Measurements from ENCODE around the gene SLC49A3.

SLC49A3 gene

DNA sequence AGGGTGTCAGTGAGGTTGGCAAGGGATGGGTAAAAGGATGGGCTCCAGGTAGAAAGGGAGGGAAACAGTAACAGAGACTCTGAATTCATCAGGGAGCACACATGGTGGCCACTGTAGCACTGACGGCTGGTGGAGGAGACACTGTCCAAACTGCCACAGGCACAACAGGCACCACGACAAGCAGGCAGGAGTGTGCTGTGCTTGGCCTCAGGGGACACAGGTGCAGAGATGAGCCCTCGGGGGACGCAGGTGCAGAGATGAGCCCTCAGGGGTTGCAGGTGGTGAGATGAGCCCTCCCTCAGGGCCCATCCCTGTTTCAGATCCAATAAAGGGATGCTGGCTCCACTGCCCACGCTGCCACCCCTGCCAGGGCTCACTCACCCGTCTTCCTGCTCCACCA lies 56.0 kb downstream of the SLC49A3 start:
- Histone ChIP-seq H3K9ac (ENCODE audit: low read length) (no peak overlapping the region), H3F3A (ENCODE audit: insufficient read depth) (no peaks in the 10 kb centered on the region), H3K9me3 (ENCODE audit: insufficient read depth, low read length) (no peaks in the 10 kb centered on the region), H3K79me2 (ENCODE audit: insufficient read depth, low read length) (no peaks in the 10 kb centered on the region), H3K27ac (ENCODE audit: low read depth, low read length) (no peak overlapping the region), H3K36me3 (ENCODE audit: low read length) (no peaks in the 10 kb centered on the region), H4K20me1 (ENCODE audit: low read depth, low read length) (no peaks in the 10 kb centered on the region), H3K4me2 (ENCODE audit: low read depth, low read length, poor library complexity, severe bottlenecking) (no peak overlapping the region), H3K9me2 (replicated peaks; ENCODE audit: insufficient read depth, low read length) (no peaks in the 10 kb centered on the region), H3K27me3 (ENCODE audit: low read length) (no peaks in the 10 kb centered on the region), H2AFZ (ENCODE audit: low read depth, low read length, severe bottlenecking) (no peak overlapping the region), H3K4me3 (ENCODE audit: insufficient read depth, low read length, poor library complexity, severe bottlenecking) (no peak overlapping the region)
- TF ChIP-seq, protein P1, sequence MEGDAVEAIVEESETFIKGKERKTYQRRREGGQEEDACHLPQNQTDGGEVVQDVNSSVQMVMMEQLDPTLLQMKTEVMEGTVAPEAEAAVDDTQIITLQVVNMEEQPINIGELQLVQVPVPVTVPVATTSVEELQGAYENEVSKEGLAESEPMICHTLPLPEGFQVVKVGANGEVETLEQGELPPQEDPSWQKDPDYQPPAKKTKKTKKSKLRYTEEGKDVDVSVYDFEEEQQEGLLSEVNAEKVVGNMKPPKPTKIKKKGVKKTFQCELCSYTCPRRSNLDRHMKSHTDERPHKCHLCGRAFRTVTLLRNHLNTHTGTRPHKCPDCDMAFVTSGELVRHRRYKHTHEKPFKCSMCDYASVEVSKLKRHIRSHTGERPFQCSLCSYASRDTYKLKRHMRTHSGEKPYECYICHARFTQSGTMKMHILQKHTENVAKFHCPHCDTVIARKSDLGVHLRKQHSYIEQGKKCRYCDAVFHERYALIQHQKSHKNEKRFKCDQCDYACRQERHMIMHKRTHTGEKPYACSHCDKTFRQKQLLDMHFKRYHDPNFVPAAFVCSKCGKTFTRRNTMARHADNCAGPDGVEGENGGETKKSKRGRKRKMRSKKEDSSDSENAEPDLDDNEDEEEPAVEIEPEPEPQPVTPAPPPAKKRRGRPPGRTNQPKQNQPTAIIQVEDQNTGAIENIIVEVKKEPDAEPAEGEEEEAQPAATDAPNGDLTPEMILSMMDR (IDR thresholded peaks at IDR 0.05; ENCODE audit: insufficient read depth, low read length, poor library complexity, severe bottlenecking) = no peak
- TF ChIP-seq EZH2phosphoT487 (conservative IDR thresholded peaks at IDR 0.05; ENCODE audit: low read length) = no peak

DNA sequence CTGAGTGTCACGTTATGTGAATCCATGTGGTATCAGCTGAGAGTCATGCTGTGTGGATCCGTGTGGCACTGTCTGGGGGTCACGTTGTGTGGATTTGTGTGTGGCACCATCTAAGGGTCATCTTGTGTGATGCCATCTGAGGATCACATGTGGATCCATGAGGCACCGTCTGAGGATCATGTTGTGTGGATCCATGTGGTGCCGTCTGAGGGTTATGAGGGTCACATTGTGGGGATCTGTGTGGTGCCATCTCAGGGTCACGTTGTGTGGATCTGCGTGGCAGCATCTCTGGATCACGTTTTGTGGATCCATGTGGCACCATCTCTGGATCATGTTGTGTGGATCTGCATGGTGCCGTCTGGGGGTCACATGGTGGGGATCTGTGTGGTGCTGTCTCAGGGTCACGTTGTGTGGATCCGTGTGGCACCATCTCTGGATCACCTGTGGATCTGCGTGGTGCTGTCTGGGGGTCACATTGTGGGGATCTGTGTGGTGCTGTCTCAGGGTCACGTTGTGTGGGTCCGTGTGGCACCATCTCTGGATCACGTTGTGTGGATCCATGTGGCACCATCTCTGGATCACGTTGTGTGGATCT lies 56.7 kb downstream of the SLC49A3 start:
- Histone ChIP-seq H3F3A (ENCODE audit: insufficient read depth) (no peaks in the 10 kb centered on the region), H3K27me3 (ENCODE audit: low read length) (no peaks in the 10 kb centered on the region), H3K79me2 (ENCODE audit: insufficient read depth, low read length) (no peaks in the 10 kb centered on the region), H3K9me3 (ENCODE audit: insufficient read depth, low read length) (no peaks in the 10 kb centered on the region), H3K36me3 (ENCODE audit: low read length) (no peaks in the 10 kb centered on the region), H3K4me3 (ENCODE audit: insufficient read depth, low read length, poor library complexity, severe bottlenecking) (no peak overlapping the region), H2AFZ (ENCODE audit: low read depth, low read length, severe bottlenecking) (no peak overlapping the region), H3K9ac (ENCODE audit: low read length) (no peak overlapping the region), H3K27ac (ENCODE audit: low read depth, low read length) (no peak overlapping the region), H4K20me1 (ENCODE audit: low read depth, low read length) (no peaks in the 10 kb centered on the region), H3K9me2 (replicated peaks; ENCODE audit: insufficient read depth, low read length) (no peaks in the 10 kb centered on the region), H3K4me2 (ENCODE audit: low read depth, low read length, poor library complexity, severe bottlenecking) (no peak overlapping the region)
- TF ChIP-seq EZH2phosphoT487 (conservative IDR thresholded peaks at IDR 0.05; ENCODE audit: low read length) = no peak
- TF ChIP-seq, protein P1 (IDR thresholded peaks at IDR 0.05; ENCODE audit: insufficient read depth, low read length, poor library complexity, severe bottlenecking) = no peak
